SJCRH30 (cell line): ENCODE measurements around the gene TARS1. TPM values are rescaled to one million over a fixed set of nuclear protein-coding genes. Genes with fewer than 3 reads are reported as not detected.

Experiments
- DNase-seq, 2 experiments: peaks; one replicate each; pipeline ENCODE4 v3.0.0-alpha.2; 2015 to 2020
- H3K27ac ChIP-seq: fragments of 250-450 bp; sonication (Bioruptor Pico); 2 replicates; pipeline ENCODE4 v1.5.1; 2020; ENCODE audit warnings: mild to moderate bottlenecking, moderate library complexity
- H3K27me3 ChIP-seq: fragments of 250-450 bp; sonication (Bioruptor Pico); 2 replicates; pipeline ENCODE4 v1.5.1; 2020; ENCODE audit warnings: mild to moderate bottlenecking, moderate library complexity
- H3K36me3 ChIP-seq: fragments of 250-450 bp; sonication (Bioruptor Pico); 2 replicates; pipeline ENCODE4 v1.5.1; 2020; ENCODE audit warnings: mild to moderate bottlenecking, moderate library complexity
- H3K4me1 ChIP-seq: fragments of 250-450 bp; sonication (Bioruptor Pico); 2 replicates; pipeline ENCODE4 v1.5.1; 2020; ENCODE audit warnings: mild to moderate bottlenecking, moderate library complexity
- H3K4me3 ChIP-seq: fragments of 250-450 bp; sonication (Bioruptor Pico); 2 replicates; pipeline ENCODE4 v1.5.1; 2020; ENCODE audit warnings: mild to moderate bottlenecking, moderate library complexity
- H3K9me3 ChIP-seq: fragments of 250-450 bp; sonication (Bioruptor Pico); replicated peaks from 2 replicates; pipeline ENCODE4 v1.5.1; 2020; ENCODE audit warnings: mild to moderate bottlenecking, moderate library complexity
- total RNA-seq: library from RNA; depleted of rRNA; stranded (reverse); fragments of >200 nt; shearing (Covaris generic); gene quantifications from 2 replicates; pipeline ENCODE4 v1.2.3, GENCODE V29; 2014

TARS1 gene
- total RNA-seq, 1 experiment from 2014 or later = 347 TPM

GRCh38 chr5:33462456-33462855, 21.7 kb downstream of the TARS1 start:
- no peak for DNase-seq
- Histone ChIP-seq H3K27me3 (no peaks in the 10 kb centered on the region), H3K36me3 (peaks cover 97% of the 10 kb centered on the region), H3K27ac (no peak overlapping the region), H3K4me3 (no peak overlapping the region), H3K4me1 (no peaks in the 10 kb centered on the region), H3K9me3 (no peaks in the 10 kb centered on the region)

DNA sequence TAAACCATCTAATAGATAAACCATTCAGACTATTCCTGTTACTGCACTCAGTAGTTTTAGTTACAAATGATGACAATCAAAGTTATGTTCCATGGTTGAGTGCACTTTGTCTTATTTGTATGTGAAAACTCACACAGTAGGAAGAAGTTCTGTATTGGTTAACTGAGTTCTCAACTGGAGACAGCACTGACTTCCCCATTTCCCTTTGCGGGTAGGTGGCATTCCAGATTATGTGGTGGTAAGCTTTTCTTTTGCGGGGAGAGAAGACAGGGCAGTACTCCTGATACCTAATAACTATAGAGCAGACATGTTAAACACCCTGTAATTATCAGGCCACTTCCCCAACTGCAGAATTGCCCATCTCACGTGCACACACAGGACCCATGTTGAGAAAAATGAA, 24.4 kb downstream of the TARS1 start:
- H3K27me3 ChIP-seq = no peaks in the 10 kb centered on the region

GRCh38 chr5:33468775-33469435, 28.1 kb downstream of the TARS1 start:
- no peaks in the 10 kb centered on the region for H3K4me1 ChIP-seq
- no peak overlapping the region for H3K4me3 ChIP-seq
- peaks cover 93% of the 10 kb centered on the region for H3K36me3 ChIP-seq
- H3K27me3 ChIP-seq = no peaks in the 10 kb centered on the region
- H3K27ac ChIP-seq = no peak overlapping the region
- no peak for DNase-seq
- no peaks in the 10 kb centered on the region for H3K9me3 ChIP-seq

More for the DNA sequence above, 24.4 kb downstream of the TARS1 start:
- H3K4me1 ChIP-seq = no peaks in the 10 kb centered on the region
- H3K4me3 ChIP-seq = no peak overlapping the region
- no peak for DNase-seq
- peaks cover 94% of the 10 kb centered on the region for H3K36me3 ChIP-seq
- no peak overlapping the region for H3K27ac ChIP-seq
- no peaks in the 10 kb centered on the region for H3K9me3 ChIP-seq

GRCh38 chr5:33470544-33470943, 29.8 kb downstream of the TARS1 start:
- Histone ChIP-seq H3K4me3 (no peak overlapping the region), H3K27me3 (no peaks in the 10 kb centered on the region), H3K9me3 (no peaks in the 10 kb centered on the region), H3K36me3 (peaks cover 93% of the 10 kb centered on the region), H3K4me1 (no peaks in the 10 kb centered on the region), H3K27ac (no peak overlapping the region)
- peak; percentile 27 to 68 for DNase-seq

GRCh38 chr5:33472805-33473409, 32.1 kb downstream of the TARS1 start:
- no peak overlapping the region for H3K27ac ChIP-seq
- H3K27me3 ChIP-seq = no peaks in the 10 kb centered on the region
- H3K4me3 ChIP-seq = no peak overlapping the region
- no peak for DNase-seq
- no peaks in the 10 kb centered on the region for H3K9me3 ChIP-seq
- H3K4me1 ChIP-seq = no peaks in the 10 kb centered on the region
- peaks cover 89% of the 10 kb centered on the region for H3K36me3 ChIP-seq

DNA sequence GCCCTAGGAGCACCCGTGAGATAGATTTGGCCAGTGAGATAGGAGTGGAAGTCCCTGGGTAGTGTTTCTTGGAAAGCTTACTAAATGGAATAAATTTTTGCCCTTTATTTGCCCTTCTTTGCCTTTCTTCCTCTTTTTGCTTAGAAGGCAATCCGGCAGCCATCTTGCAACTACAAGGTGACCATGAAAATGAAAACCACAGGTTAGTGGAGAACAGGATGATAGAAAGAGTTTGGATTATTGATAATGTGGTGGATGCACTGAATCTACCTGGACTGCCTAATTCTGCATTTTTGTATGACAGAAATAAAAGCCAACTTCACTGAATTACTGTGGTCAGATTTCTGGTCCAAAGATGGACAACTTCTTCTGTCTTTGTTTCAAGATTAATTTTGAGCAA, 33.2 kb downstream of the TARS1 start:
- DNase-seq = no peak
- Histone ChIP-seq H3K4me1 (no peaks in the 10 kb centered on the region), H3K9me3 (no peaks in the 10 kb centered on the region), H3K27ac (no peak overlapping the region), H3K4me3 (no peak overlapping the region), H3K27me3 (no peaks in the 10 kb centered on the region), H3K36me3 (peaks cover 83% of the 10 kb centered on the region)

- Histone ChIP-seq H3K27me3 (no peaks in the 10 kb centered on the region), H3K9me3 (no peaks in the 10 kb centered on the region), H3K27ac (no peak overlapping the region), H3K36me3 (peaks cover 76% of the 10 kb centered on the region), H3K4me3 (no peak overlapping the region), H3K4me1 (no peaks in the 10 kb centered on the region)
- DNase-seq = no peak
Observed at GRCh38 chr5:33474931-33475499, 34.2 kb downstream of the TARS1 start.

GRCh38 chr5:33475706-33476105, 34.9 kb downstream of the TARS1 start:
- Histone ChIP-seq H3K36me3 (peaks cover 71% of the 10 kb centered on the region), H3K9me3 (no peaks in the 10 kb centered on the region), H3K27ac (no peak overlapping the region), H3K4me3 (no peak overlapping the region), H3K4me1 (no peaks in the 10 kb centered on the region), H3K27me3 (no peaks in the 10 kb centered on the region)
- DNase-seq = no peak

- Histone ChIP-seq H3K27ac (no peak overlapping the region), H3K9me3 (no peaks in the 10 kb centered on the region), H3K27me3 (no peaks in the 10 kb centered on the region), H3K4me1 (no peaks in the 10 kb centered on the region), H3K36me3 (peaks cover 58% of the 10 kb centered on the region), H3K4me3 (no peak overlapping the region)
- no peak for DNase-seq
Observed at GRCh38 chr5:33476992-33477391, 36.2 kb downstream of the TARS1 start.

DNA sequence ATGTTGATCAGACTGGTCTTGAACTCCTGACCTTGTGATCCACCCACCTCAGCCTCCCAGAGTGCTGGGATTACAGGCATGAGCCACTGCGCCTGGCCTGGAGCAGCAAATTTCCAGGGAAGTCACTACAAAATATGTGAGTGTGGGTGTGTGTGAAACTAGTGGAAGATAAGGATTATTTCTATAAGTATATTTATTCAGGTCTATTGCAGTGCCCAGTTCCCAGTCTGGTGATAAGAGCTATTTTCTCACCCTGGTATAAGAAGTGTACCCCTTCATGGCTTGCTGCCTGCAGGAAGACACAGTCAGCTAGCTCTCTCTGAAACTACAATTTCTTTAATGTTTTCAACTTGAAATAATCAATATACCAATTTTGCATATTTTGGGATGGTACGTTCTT, 37.1 kb downstream of the TARS1 start:
- peaks cover 49% of the 10 kb centered on the region for H3K36me3 ChIP-seq
- no peak overlapping the region for H3K27ac ChIP-seq
- H3K9me3 ChIP-seq = no peaks in the 10 kb centered on the region
- no peak overlapping the region for H3K4me3 ChIP-seq
- no peaks in the 10 kb centered on the region for H3K27me3 ChIP-seq
- DNase-seq = no peak
- no peaks in the 10 kb centered on the region for H3K4me1 ChIP-seq

- Histone ChIP-seq H3K4me1 (no peaks in the 10 kb centered on the region), H3K9me3 (no peaks in the 10 kb centered on the region), H3K27me3 (no peaks in the 10 kb centered on the region), H3K27ac (no peak overlapping the region), H3K4me3 (no peak overlapping the region), H3K36me3 (peaks cover 35% of the 10 kb centered on the region)
- no peak for DNase-seq
Observed at GRCh38 chr5:33479311-33479710, 38.5 kb downstream of the TARS1 start.

DNA sequence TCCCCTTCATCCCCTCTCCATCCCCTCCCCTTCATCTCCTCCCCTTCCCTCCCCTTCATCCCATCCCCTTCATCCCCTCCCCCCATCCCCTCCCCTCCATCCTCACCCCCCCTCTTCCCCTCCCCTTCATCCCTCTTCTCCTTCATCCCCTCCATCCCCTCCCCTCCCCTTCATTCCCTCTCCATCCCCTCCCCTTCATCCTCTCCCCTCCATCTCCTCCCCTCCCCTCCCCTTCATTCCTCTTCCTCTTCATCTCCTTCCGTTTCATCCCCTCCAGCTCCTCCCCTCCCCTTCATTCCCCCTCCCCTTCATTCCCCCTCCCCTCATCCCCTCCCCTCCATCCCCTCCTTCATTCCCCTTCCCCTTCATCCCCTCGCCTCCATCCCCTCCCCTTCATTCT, 40.1 kb downstream of the TARS1 start:
- H3K36me3 ChIP-seq = peaks cover 19% of the 10 kb centered on the region
- no peak overlapping the region for H3K27ac ChIP-seq
- no peak for DNase-seq
- H3K9me3 ChIP-seq = no peaks in the 10 kb centered on the region
- no peak overlapping the region for H3K4me3 ChIP-seq
- H3K27me3 ChIP-seq = no peaks in the 10 kb centered on the region
- no peaks in the 10 kb centered on the region for H3K4me1 ChIP-seq

- DNase-seq = no peak
Observed at GRCh38 chr5:33482335-33482734, 41.6 kb downstream of the TARS1 start.

GRCh38 chr5:33487236-33487635, 46.5 kb downstream of the TARS1 start:
- DNase-seq = no peak
- Histone ChIP-seq H3K36me3 (no peaks in the 10 kb centered on the region), H3K27ac (no peak overlapping the region), H3K27me3 (no peaks in the 10 kb centered on the region), H3K9me3 (no peaks in the 10 kb centered on the region; the same call in 1 of the 2 replicates), H3K4me3 (no peak overlapping the region), H3K4me1 (no peaks in the 10 kb centered on the region)

More at GRCh38 chr5:33482335-33482734, 41.6 kb downstream of the TARS1 start:
- no peaks in the 10 kb centered on the region for H3K27me3 ChIP-seq
- H3K9me3 ChIP-seq = no peaks in the 10 kb centered on the region; the same call in 1 of the 2 replicates
- H3K36me3 ChIP-seq = peaks cover 7% of the 10 kb centered on the region
- H3K4me3 ChIP-seq = no peak overlapping the region
- no peaks in the 10 kb centered on the region for H3K4me1 ChIP-seq
- no peak overlapping the region for H3K27ac ChIP-seq

DNA sequence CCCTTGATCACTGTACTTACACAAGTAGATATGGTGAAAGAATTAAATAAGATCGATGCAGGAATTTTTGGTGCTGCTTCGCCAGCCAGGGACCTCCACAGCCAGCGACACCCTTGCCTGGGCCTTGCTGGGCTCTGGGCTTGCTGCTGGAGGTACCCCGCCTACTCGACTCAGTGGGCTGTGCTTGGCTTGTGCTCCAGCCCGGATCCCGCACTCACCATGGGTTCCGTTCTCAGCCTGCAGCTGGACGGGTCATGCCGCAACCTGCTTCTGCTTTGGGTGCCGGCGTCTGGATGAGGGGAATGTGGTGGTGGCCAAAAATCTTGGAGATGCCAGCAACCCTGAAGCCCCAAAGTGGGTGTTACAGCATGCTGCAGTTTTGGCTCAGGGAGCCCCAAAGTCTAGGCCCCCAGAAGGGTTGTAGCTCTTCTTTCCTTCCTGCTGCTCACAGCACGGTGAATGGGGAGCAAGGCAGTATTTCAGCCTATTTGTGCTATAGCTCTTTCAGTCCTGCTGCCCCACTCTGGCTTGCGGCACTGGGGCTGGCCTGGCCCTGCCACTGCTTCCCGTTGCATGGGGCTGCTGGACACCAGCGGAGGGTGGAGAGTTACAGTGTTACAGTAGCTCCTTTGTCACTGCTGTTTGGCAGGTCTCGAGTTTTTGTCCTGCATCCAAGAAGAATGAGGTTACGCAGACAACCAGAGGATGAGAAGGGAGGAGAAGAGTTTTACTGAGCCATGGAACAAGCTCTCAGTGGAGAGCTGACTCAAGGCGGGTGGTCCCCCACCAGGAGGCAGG, 48.0 kb downstream of the TARS1 start:
- no peak overlapping the region for H3K4me3 ChIP-seq
- H3K4me1 ChIP-seq = no peaks in the 10 kb centered on the region
- no peaks in the 10 kb centered on the region for H3K36me3 ChIP-seq
- H3K27ac ChIP-seq = no peak overlapping the region
- no peak for DNase-seq
- H3K9me3 ChIP-seq = no peaks in the 10 kb centered on the region; the same call in 1 of the 2 replicates
- H3K27me3 ChIP-seq = no peaks in the 10 kb centered on the region
